GM18526 (cell line): ENCODE data around the gene GOLIM4.

Experiments
- POLR2A ChIP-seq: IDR thresholded peaks from 3 replicates; pipeline ENCODE4 v1.6.1; 2011; ENCODE audit not compliant: insufficient read length; ENCODE audit errors: extremely low read depth

Gene GOLIM4

GRCh38 chr3:168112894-168113293, 17.2 kb upstream of the GOLIM4 start:
- no peak for TF ChIP-seq POLR2A

DNA sequence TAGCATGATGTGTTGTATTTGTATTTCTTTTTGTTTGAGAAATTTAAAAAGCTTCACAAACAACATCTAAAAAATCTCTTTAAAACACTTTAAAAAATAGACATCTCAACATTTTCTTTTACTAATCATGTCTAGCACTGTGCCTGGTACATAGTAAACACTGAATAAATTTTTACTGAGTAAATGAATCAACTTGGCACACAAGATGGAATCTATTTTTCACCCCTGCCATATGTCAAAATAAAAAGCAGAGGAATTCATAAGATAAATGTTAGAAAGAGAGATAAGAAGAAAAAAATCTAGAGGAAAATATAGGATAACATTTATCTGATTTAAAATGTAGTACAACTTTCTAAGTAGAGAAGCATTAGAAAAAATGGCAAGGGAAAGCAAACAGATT, 8.6 kb upstream of the GOLIM4 start:
- TF ChIP-seq POLR2A: no peak

DNA sequence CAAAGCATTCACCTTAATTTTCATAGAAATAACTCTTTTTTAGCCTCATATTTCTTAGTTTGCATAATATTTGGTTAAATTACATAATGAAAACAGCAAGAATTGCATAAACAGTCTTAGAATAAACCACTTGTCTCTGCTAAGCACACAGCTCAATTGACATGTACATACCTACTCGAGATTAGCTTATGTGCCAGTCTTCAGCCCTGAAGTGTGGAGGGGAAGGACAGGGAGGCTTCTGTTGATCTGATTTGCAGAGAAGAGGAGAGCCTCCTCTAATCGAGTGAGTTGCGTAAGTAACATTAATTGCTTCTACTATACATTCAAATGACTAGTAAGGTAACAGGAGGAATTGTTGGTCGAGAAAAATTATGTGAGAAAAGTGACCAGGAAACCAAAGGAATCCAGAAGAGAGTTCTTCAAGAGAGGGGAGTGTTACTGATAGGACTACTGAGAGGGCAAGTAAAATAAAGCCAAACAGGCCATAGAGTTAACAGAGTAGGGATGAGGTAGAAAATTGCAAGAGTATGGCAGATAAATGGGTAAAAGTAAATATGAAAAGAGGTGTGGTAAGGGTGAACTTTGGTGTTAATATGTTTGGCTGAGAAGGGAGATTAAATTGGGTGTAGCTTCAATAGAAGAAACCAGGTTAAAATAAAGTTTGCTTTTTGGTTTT, 7.1 kb upstream of the GOLIM4 start:
- no peak for TF ChIP-seq POLR2A

DNA sequence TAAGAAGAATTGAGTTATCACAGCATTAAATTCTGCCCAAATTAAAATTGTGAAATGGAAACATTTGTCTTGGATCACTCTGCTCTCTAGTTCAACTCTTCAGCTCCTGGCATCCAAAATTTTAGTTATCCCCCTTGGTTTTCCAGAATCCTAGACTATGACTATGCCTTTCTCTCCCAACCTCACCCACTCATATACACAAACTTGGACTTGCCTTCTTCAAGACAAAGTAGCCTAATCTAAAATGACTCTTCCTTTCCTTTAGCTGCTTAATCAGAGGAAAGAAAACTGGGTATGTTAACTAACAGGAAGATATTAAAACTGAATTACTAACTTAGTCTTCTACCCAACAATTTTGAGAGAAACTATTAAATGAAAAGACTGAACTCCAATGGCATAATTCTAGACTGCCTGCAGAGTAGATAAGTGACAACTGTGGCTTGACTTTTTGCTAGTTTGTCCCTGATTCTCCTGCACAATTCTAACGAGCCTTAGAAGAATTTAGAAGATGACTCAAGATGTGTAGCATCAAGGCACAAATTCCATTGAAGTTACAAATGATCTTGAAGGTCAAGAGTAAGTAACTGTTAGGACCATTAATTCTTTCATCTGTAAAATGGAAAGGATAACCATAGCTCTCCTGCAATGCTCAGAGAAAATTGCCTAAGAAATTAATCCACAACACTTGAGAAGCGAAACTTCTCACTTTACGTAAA, 5.2 kb upstream of the GOLIM4 start:
- no peak for TF ChIP-seq POLR2A

DNA sequence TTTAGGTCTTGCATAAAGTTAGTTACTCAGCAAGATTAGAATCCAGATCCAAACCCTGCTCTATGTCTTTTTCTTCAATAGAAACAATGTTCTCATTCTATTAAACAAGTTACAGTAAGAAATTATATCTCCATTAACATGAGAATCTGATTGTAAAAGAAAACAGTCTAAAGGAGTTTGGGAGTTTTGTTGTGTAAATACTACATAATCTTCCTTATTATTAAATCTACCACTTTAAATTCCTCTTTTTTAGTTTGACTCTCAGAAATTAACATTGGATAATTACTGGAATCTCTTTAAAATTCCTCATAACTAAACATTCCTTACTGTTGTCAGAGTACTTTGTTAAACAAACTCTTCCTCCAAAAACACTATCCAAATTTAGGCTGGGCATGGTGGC, 1.7 kb upstream of the GOLIM4 start:
- TF ChIP-seq POLR2A: no peak

DNA sequence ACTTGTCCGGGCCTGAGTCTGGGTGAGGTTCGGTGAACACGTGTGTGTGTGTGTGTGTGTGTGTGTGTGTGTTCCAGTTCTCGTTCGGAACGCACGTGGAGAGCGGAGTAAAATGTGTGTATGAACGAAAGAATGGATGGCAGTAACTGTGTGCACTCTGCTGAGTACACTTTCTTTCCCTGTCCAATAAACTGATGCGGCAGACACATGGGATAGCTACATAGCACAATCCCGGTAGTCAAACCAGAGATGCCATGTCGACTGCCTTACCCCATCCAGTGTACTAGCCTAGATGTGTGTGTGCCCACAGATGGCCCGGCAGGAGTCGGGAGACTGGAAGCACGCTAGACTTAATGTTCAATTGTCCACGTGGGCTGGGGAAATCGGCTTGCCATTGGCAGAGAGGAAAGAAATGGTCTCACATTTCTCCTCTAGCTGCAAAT, 507 bp upstream of the GOLIM4 start:
- no peak for TF ChIP-seq POLR2A

DNA sequence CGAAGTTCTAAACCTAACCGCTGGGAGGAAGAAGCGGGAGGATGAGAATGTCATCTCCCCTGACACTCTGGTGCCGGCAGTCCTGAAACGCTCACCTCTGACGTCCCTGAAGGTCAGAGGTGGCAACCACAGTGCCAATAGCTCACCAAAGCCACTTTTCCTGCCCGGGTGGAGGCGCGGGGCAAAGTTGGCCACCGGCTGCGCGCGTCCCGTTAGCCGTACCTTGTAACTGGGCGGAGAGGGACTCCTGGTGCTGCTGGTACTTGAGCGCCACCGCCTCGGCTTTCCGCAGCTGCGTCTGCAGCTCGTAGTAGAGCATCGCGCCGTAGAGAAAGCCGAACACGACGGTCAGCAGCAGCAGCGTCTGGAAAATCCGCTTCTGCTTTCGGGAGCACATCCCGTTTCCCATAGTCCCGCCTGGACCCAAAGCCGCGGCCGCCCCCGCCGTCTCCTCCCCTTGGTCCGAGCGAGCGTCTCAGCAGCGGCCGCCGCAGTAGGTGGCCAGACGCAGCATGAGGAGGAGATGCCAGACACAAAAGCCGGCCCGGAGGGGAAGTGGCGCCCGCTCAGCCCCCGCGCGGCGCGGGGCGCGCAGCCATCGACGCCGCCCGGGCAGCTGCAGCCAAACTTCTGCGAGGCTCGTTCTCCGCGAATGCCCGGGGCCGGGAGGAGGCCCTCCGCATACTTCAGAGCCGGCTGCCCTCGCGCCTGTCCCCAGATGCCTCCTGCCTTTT, 680 bp downstream of the GOLIM4 start:
- no peak for TF ChIP-seq POLR2A

DNA sequence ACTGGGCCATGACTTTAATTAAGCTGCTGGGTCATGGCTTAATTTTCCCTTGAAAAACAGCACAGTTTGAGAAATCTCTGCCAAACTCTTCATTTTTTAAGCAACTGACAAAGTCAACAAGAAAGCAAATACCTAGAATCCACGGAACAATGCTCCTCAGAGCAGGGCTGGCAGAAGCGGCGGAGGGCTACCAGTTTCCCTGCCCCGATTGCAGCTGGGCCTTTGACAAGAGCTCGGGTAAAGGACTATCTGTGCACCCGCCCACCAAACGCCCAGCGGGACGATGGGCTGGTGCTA, 1.2 kb downstream of the GOLIM4 start:
- no peak for TF ChIP-seq POLR2A

DNA sequence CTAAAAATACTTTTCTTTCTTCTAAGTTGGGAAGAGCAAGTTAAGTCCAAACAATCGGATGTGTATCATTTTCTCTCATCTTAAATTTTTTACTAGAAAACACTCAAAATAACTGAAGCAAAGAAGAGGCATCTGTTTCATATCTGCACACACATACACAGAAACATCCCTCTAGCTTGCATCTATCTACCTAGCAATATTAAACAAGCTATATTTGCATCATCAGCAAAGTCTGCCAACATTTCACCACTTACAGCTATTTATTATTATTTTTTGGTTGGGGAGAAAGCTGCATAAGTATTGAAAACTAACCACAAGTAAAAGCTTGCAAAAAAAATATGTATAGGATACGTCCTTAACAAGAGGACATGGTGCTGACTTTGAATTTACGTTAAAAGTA, 1.9 kb downstream of the GOLIM4 start:
- TF ChIP-seq POLR2A: no peak

- TF ChIP-seq POLR2A: no peak
These were observed 2.5 kb downstream of the GOLIM4 start for GRCh38 chr3:168093229-168093628.

GRCh38 chr3:168091941-168092340, 3.8 kb downstream of the GOLIM4 start:
- TF ChIP-seq POLR2A: no peak

DNA sequence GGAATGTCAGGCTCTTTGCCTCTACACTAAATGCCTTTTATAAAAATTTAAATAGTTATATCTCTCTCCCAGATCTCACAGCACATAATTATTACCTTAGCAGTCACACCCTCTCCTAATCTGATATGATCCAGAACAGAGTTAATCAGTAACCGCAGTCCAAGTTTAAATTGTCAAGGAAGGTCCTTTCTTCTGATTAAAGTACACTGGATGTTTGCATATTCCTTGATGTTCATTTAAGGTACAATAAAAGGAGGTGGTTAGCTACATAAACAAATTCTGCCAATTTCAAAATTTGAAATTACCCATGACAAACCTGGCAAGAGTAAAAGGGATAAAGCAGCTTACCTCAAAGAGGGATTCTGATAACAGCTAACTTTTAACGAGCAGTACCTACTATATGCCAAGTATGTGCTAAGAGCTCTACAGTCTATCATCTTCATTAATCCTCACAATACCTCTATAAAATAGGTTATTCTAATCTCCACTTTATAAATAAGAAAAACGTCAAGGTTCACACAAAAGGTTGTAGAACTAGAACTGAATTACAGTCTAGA, 4.3 kb downstream of the GOLIM4 start:
- TF ChIP-seq POLR2A: no peak

- no peak for TF ChIP-seq POLR2A
These were observed 5.2 kb downstream of the GOLIM4 start for GRCh38 chr3:168090306-168091085.

DNA sequence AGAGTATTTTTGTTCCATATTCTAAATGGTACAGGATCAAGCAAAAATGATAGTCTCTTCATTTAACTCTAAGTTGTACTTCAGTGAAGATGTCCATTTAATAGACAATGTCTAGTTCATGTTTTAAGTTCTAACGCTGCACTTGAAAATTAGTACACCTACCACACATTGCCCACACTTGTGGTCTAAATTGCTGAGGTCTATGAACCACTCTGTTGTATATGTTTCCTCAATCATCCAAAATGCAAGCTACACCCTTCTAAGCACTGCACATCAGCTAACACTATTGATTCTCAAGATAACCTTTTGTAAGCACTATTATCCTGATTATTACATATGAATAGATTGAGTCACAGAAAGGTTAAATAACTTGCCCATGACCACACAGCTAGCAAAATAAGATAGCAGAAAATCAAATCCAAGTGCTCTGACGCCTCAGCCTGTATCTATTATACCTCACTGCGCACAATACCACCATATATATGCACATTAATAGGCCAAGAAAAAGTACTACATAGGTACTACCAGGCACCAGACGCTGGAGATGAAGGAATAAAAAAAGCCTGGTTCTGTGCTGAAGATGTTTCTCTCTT, 6.4 kb downstream of the GOLIM4 start:
- TF ChIP-seq POLR2A: no peak
